GM18517 (cell line): ENCODE data around the gene GP1BA.

Experiments used
- ATAC-seq: cut with Tn5 transposase; IDR thresholded peaks from one replicate; pipeline ENCODE4 v1.9.1; 2021; ENCODE audit warnings: mild to moderate bottlenecking, moderate library complexity; ENCODE audit not compliant: unreplicated experiment

GP1BA gene

GRCh38 chr17:4931963-4932362 lies at the start of gene GP1BA:
TSS of gene GP1BA (plus strand) at chr17:4932277. CDS start at chr17:4932605, 328 bp downstream.
- no peak for ATAC-seq

GRCh38 chr17:4884489-4884888 lies 47.6 kb upstream of the GP1BA start:
- ATAC-seq: no peak

GRCh38 chr17:4886830-4887229 lies 45.2 kb upstream of the GP1BA start:
- no peak for ATAC-seq

- no peak for ATAC-seq
These were observed 44.5 kb upstream of the GP1BA start for GRCh38 chr17:4887581-4887980.

- no peak for ATAC-seq
These were observed 40.4 kb upstream of the GP1BA start for GRCh38 chr17:4891411-4892410.

GRCh38 chr17:4892499-4893221 lies 39.4 kb upstream of the GP1BA start:
- no peak for ATAC-seq

- no peak for ATAC-seq
These were observed 38.8 kb upstream of the GP1BA start for GRCh38 chr17:4893272-4893671.

- ATAC-seq: no peak
These were observed 38.1 kb upstream of the GP1BA start for GRCh38 chr17:4893721-4894560.

GRCh38 chr17:4895121-4895520 lies 37.0 kb upstream of the GP1BA start:
- ATAC-seq: no peak

- no peak for ATAC-seq
These were observed 36.3 kb upstream of the GP1BA start for GRCh38 chr17:4895657-4896331.

GRCh38 chr17:4896332-4897197 lies 35.5 kb upstream of the GP1BA start:
- no peak for ATAC-seq

GRCh38 chr17:4897198-4897687 lies 34.8 kb upstream of the GP1BA start:
- no peak for ATAC-seq

GRCh38 chr17:4897785-4898184 lies 34.3 kb upstream of the GP1BA start:
- no peak for ATAC-seq

GRCh38 chr17:4898351-4898750 lies 33.7 kb upstream of the GP1BA start:
- ATAC-seq: no peak

- no peak for ATAC-seq
These were observed 33.1 kb upstream of the GP1BA start for GRCh38 chr17:4898927-4899326.

- ATAC-seq: no peak
These were observed 32.5 kb upstream of the GP1BA start, which contains the start of gene C17orf107 for GRCh38 chr17:4899341-4900230. TSS of gene C17orf107 (plus strand) at chr17:4899536. CDS start at chr17:4899763, 227 bp downstream.

- no peak for ATAC-seq
These were observed 31.6 kb upstream of the GP1BA start for GRCh38 chr17:4900231-4901107.
